Upper lobe of right lung (tissue), 1 donor: Measurements from ENCODE around the gene C12orf76. TPM values are rescaled to one million over a fixed set of nuclear protein-coding genes. Genes with fewer than 3 reads are reported as not detected.
A peak's percentile ranks its signal among the peaks of the same experiment; 100 is the strongest.

Source experiments
- ATAC-seq: fragments of 200-7000 bp; cut with Tn5 transposase; one replicate; pipeline ENCODE4 v1.9.1; 2020; ENCODE audit warnings: mild to moderate bottlenecking, moderate library complexity
- DNase-seq: peaks from one replicate; pipeline ENCODE4 v3.0.0-alpha.2; 2020
- H3K27ac ChIP-seq: fragments of 200-600 bp; one replicate; pipeline ENCODE4 v1.8.0; 2022
- H3K27me3 ChIP-seq: fragments of 200-600 bp; one replicate; pipeline ENCODE4 v1.8.0; 2022; ENCODE audit warnings: mild to moderate bottlenecking
- H3K36me3 ChIP-seq: fragments of 200-600 bp; one replicate; pipeline ENCODE4 v1.8.0; 2022
- H3K4me1 ChIP-seq: fragments of 200-600 bp; one replicate; pipeline ENCODE4 v1.8.0; 2022
- H3K4me3 ChIP-seq: fragments of 200-600 bp; one replicate; pipeline ENCODE4 v1.8.0; 2022; ENCODE audit warnings: mild to moderate bottlenecking
- H3K9me3 ChIP-seq: fragments of 200-600 bp; one replicate; pipeline ENCODE4 v1.8.0; 2022
- CTCF ChIP-seq: fragments of 200-600 bp; IDR thresholded peaks from one replicate; pipeline ENCODE4 v1.8.0; 2022; ENCODE audit warnings: antibody characterized with exemption
- intact Hi-C: fragments of 100-400 bp; cut with DNase I; formaldehyde crosslinking; loops from one replicate; pipeline ENCODE4 v1.11.0; 2022
- total RNA-seq: library from RNA; stranded (reverse); fragmentation: NEBNext Ultra II Directional; extraction: Animal tissue kit (Norgen Biotek cat#: 25700); gene quantifications from one replicate; pipeline ENCODE4 v1.2.1, GENCODE V29; 2021
- donor health status: DM: no; HTN: yes; CAD: no; lungs with severe emphysema.

The C12orf76 gene
- total RNA-seq, 1 donor from 2014 or later, result 25.0 TPM

- no peak for TF ChIP-seq CTCF
- no peak for ATAC-seq
Measured at GRCh38 chr12:110029290-110029815, 19.0 kb downstream of the C12orf76 start.

GRCh38 chr12:110028323-110028722 lies 20.0 kb downstream of the C12orf76 start:
- no peak for ATAC-seq
- no peak for TF ChIP-seq CTCF
- Histone ChIP-seq H3K27me3 (no peaks in the 10 kb centered on the region), H3K4me3 (no peak overlapping the region), H3K9me3 (no peaks in the 10 kb centered on the region), H3K27ac (no peak overlapping the region), H3K4me1 (peaks cover 11% of the 10 kb centered on the region), H3K36me3 (peaks cover 75% of the 10 kb centered on the region)
- intact Hi-C loops, result no loop called here
- DNase-seq, result no peak

More at GRCh38 chr12:110029290-110029815, 19.0 kb downstream of the C12orf76 start:
- no peak overlapping the region for H3K27ac ChIP-seq
- DNase-seq, result no peak
- no peaks in the 10 kb centered on the region for H3K27me3 ChIP-seq
- H3K36me3 ChIP-seq, result peaks cover 84% of the 10 kb centered on the region
- H3K9me3 ChIP-seq, result no peaks in the 10 kb centered on the region
- peaks cover 6% of the 10 kb centered on the region for H3K4me1 ChIP-seq
- H3K4me3 ChIP-seq, result no peak overlapping the region
- intact Hi-C loops, result no loop called here

- no peaks in the 10 kb centered on the region for H3K9me3 ChIP-seq
- ATAC-seq (no peak), DNase-seq (no peak)
- no peak for TF ChIP-seq CTCF
- no peak overlapping the region for H3K4me3 ChIP-seq
- H3K36me3 ChIP-seq, result peaks cover 82% of the 10 kb centered on the region
- H3K4me1 ChIP-seq, result peaks cover 17% of the 10 kb centered on the region
- no peaks in the 10 kb centered on the region for H3K27me3 ChIP-seq
- no peak overlapping the region for H3K27ac ChIP-seq
- intact Hi-C loops, result no loop called here
Measured at GRCh38 chr12:110024051-110024450, 24.3 kb downstream of the C12orf76 start.

- no peaks in the 10 kb centered on the region for H3K9me3 ChIP-seq
- no peak for TF ChIP-seq CTCF
- ATAC-seq (peak; percentile 32), DNase-seq (no peak)
- no peak overlapping the region for H3K4me3 ChIP-seq
- H3K27me3 ChIP-seq, result no peaks in the 10 kb centered on the region
- H3K4me1 ChIP-seq, result peaks cover 17% of the 10 kb centered on the region
- intact Hi-C loops, result no loop called here
- H3K36me3 ChIP-seq, result peaks cover 82% of the 10 kb centered on the region
- no peak overlapping the region for H3K27ac ChIP-seq
Measured at GRCh38 chr12:110023059-110023980, 25.0 kb downstream of the C12orf76 start.

- H3K27ac ChIP-seq, result peak overlapping the region; percentile 55
- H3K9me3 ChIP-seq, result no peaks in the 10 kb centered on the region
Measured at GRCh38 chr12:110020956-110021355, 27.4 kb downstream of the C12orf76 start.

More at GRCh38 chr12:110020956-110021355, 27.4 kb downstream of the C12orf76 start:
- DNase-seq (no peak), ATAC-seq (no peak)
- Histone ChIP-seq H3K36me3 (peaks cover 82% of the 10 kb centered on the region), H3K27me3 (no peaks in the 10 kb centered on the region), H3K4me3 (no peak overlapping the region), H3K4me1 (peaks cover 17% of the 10 kb centered on the region)
- TF ChIP-seq CTCF, result no peak
- intact Hi-C loops, result no loop called here
